ENCODE measurements around the gene DNAH17. TPM values are rescaled to one million over a fixed set of nuclear protein-coding genes. Genes with fewer than 3 reads are reported as not detected.
A peak's percentile ranks its signal among the peaks of the same experiment; 100 is the strongest.

DNAH17 gene
- total and polyA plus RNA-seq, 4 experiments from 2014 or later = 0.49 to 1.0 (median 0.78) TPM; not detected in 1

- Mint-ChIP-seq H3K4me3 (peak overlapping the region; percentile 59 to 91 (median 73)), H3K9me3 (no peaks in the 10 kb centered on the region), H3K27ac (peak overlapping the region; percentile 85 to 96 (median 94)), H3K36me3 (peaks cover 5 to 26% of the 10 kb centered on the region in 2 donors), H3K4me1 (peaks cover 65 to 95% (median 83%) of the 10 kb centered on the region in 4 donors), H3K27me3 (no peaks in the 10 kb centered on the region)
- Histone ChIP-seq H3K4me3 (ENCODE audit: low read length in 2 of 2) (peak overlapping the region; percentile 17 to 24), H3K9me3 (ENCODE audit: control insufficient read depth in 1 of 2, low read length in 2 of 2) (no peaks in the 10 kb centered on the region), H3K4me1 (ENCODE audit: insufficient read depth, low read length) (peaks cover 97% of the 10 kb centered on the region), H3K27me3 (ENCODE audit: insufficient read depth, low read length) (no peaks in the 10 kb centered on the region), H3K27ac (ENCODE audit: low read depth, low read length) (peak overlapping the region; percentile 40), H3K36me3 (ENCODE audit: insufficient read depth, low read length) (no peaks in the 10 kb centered on the region)
- intact Hi-C loops (cut with micrococcal nuclease) = loop anchor here (5.0 kb wide), 1 partner anchor 38 kb away; no protein-coding TSS in a partner anchor
- CTCF ChIA-PET (ENCODE audit: partially characterized antibody) = interaction anchor here (1.2 to 2.0 kb wide), 3 partner anchors 38 to 95 kb away, joined by 3 to 8 read pairs (median 3); no protein-coding TSS in a partner anchor
- peak in 1 of 5 donors; percentile 49 for DNase-seq
- POLR2A ChIA-PET (ENCODE audit: partially characterized antibody) = interaction anchor here (1.3 to 3.0 kb wide), 3 partner anchors 12 to 25 kb away, joined by 5 to 28 read pairs (median 6); partner anchors contain the start of gene SOCS3
Observed at GRCh38 chr17:78383725-78384471, 193.3 kb downstream of the DNAH17 start.

DNA sequence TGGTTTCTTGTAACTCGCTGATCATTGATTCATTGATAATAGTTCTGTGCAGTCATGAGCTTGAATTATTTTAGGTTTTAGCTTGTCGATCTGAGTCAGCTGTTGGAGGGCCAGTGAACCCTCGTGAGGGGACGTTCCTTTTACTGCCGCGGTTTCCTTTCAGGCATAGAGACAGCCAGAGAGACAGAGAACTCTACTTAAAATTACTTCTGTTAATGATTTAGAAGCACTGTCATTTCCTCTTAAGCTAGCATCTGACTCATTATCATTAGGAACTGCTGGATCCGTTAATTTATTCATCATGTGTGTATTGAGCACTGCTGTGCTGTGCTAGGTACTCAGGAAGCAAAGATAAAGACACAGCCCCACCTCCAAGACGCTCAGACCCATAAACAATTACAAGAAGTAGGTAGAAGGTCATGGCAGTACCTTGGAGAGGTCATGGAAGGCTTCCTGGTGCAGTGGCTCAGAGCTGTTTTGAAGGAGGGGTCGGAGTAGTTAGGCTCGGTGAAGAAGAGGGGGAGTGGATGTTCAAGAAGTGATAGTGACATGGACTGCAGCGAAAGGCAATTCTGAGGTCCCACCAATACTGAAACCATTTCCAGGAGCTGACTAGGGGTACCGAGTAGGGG is 195.5 kb downstream of the DNAH17 start:
- Histone ChIP-seq H3K27ac (ENCODE audit: low read depth, low read length) (peak overlapping the region; percentile 60), H3K9me3 (ENCODE audit: control insufficient read depth in 1 of 2, low read length in 2 of 2) (no peaks in the 10 kb centered on the region), H3K36me3 (ENCODE audit: insufficient read depth, low read length) (no peaks in the 10 kb centered on the region), H3K4me3 (ENCODE audit: low read length in 2 of 2) (peak overlapping the region in 1 of 2 donors; percentile 31), H3K4me1 (ENCODE audit: insufficient read depth, low read length) (peaks cover 84% of the 10 kb centered on the region), H3K27me3 (ENCODE audit: insufficient read depth, low read length) (no peaks in the 10 kb centered on the region)
- peak overlapping the region; percentile 72 to 94 (median 82) for H3K4me3 Mint-ChIP-seq
- peaks cover 5 to 24% of the 10 kb centered on the region in 2 donors for H3K36me3 Mint-ChIP-seq
- peak overlapping the region; percentile 84 to 94 (median 92) for H3K27ac Mint-ChIP-seq
- DNase-seq = peak; percentile 67 to 87 (median 76)
- no peaks in the 10 kb centered on the region for H3K9me3 Mint-ChIP-seq
- ChIA-PET POLR2A (ENCODE audit: partially characterized antibody) (interaction anchor here (0.6 to 3.0 kb wide), 18 partner anchors 13 to 1457 kb away, joined by 3 to 28 read pairs (median 3); partner anchors contain the start of genes CBX4, SOCS3, TMC8 and TNRC6C), CTCF (ENCODE audit: partially characterized antibody) (interaction anchor here (0.8 to 2.6 kb wide), 10 partner anchors 9 to 132 kb away, joined by 3 to 6 read pairs (median 4); partner anchors contain the start of gene SOCS3)
- peaks cover 54 to 82% (median 67%) of the 10 kb centered on the region in 4 donors for H3K4me1 Mint-ChIP-seq
- intact Hi-C loops (cut with micrococcal nuclease) = loop anchor here (5.0 kb wide), 1 partner anchor 41 kb away; no protein-coding TSS in a partner anchor
- no peaks in the 10 kb centered on the region for H3K27me3 Mint-ChIP-seq

GRCh38 chr17:78380370-78380769 is 196.8 kb downstream of the DNAH17 start:
- peaks cover 42 to 68% (median 54%) of the 10 kb centered on the region in 4 donors for H3K4me1 Mint-ChIP-seq
- H3K27ac ChIP-seq (ENCODE audit: low read depth, low read length) = peak overlapping the region; percentile 60

DNA sequence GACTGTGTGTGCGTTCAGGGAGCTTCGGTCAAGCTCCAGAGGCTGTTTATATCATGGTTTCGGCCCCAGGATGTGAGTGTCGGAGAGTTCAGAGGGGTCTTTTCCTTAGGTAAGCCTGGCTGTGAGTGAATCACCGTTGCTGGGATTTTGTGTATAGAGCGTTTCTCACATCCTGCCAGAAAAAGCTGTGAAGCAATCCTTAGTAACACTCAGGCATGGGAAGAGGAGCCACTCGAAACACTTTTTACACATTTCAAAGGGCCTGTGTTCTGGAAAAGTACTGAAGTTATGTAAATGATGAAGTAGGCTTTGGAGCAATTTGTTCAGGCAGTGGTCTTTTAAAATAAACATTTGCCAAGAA is 198.1 kb downstream of the DNAH17 start:
- peaks cover 37 to 55% (median 44%) of the 10 kb centered on the region in 4 donors for H3K4me1 Mint-ChIP-seq
- H3K4me3 Mint-ChIP-seq = peak overlapping the region; percentile 72 to 96 (median 94)
- H3K27ac ChIP-seq (ENCODE audit: low read depth, low read length) = peak overlapping the region; percentile 77
- H3K27me3 Mint-ChIP-seq = peaks cover 0 to 2% of the 10 kb centered on the region in 2 donors
- H3K36me3 Mint-ChIP-seq = peaks cover 5 to 20% of the 10 kb centered on the region in 2 donors
- H3K36me3 ChIP-seq (ENCODE audit: insufficient read depth, low read length) = no peaks in the 10 kb centered on the region
- no peak for DNase-seq
- peaks cover 57% of the 10 kb centered on the region for H3K4me1 ChIP-seq (ENCODE audit: insufficient read depth, low read length)
- H3K9me3 ChIP-seq (ENCODE audit: control insufficient read depth in 1 of 2, low read length in 2 of 2) = no peaks in the 10 kb centered on the region
- ChIA-PET CTCF (ENCODE audit: partially characterized antibody) (interaction anchor here (1.1 to 1.6 kb wide), 2 partner anchors 91 to 129 kb away, joined by 3 to 6 read pairs; no protein-coding TSS in a partner anchor), POLR2A (ENCODE audit: partially characterized antibody) (interaction anchor here (0.5 to 2.2 kb wide), 7 partner anchors 12 to 65 kb away, joined by 3 to 18 read pairs (median 4); partner anchors contain the start of gene SOCS3)
- intact Hi-C loops (cut with micrococcal nuclease) = loop anchor here (2.0 kb wide), 1 partner anchor 18 kb away; the partner anchor contains the start of gene SOCS3
- H3K4me3 ChIP-seq (ENCODE audit: low read length in 2 of 2) = peak overlapping the region; percentile 63 to 69
- no peaks in the 10 kb centered on the region for H3K9me3 Mint-ChIP-seq
- peak overlapping the region; percentile 84 to 96 (median 93) for H3K27ac Mint-ChIP-seq
- no peaks in the 10 kb centered on the region for H3K27me3 ChIP-seq (ENCODE audit: insufficient read depth, low read length)

More at GRCh38 chr17:78380370-78380769, 196.8 kb downstream of the DNAH17 start:
- H3K4me1 ChIP-seq (ENCODE audit: insufficient read depth, low read length) = peaks cover 70% of the 10 kb centered on the region
- Mint-ChIP-seq H3K36me3 (peaks cover 5 to 22% of the 10 kb centered on the region in 2 donors), H3K27me3 (peaks cover 0 to 2% of the 10 kb centered on the region in 2 donors), H3K4me3 (peak overlapping the region; percentile 72 to 94 (median 84)), H3K27ac (peak overlapping the region; percentile 84 to 94 (median 92)), H3K9me3 (no peaks in the 10 kb centered on the region)
- POLR2A ChIA-PET (ENCODE audit: partially characterized antibody) = no interaction called here
- DNase-seq = no peak
- no peaks in the 10 kb centered on the region for H3K9me3 ChIP-seq (ENCODE audit: control insufficient read depth in 1 of 2, low read length in 2 of 2)
- no peaks in the 10 kb centered on the region for H3K27me3 ChIP-seq (ENCODE audit: insufficient read depth, low read length)
- intact Hi-C loops (cut with micrococcal nuclease) = loop anchor here (5.0 kb wide), 1 partner anchor 42 kb away; no protein-coding TSS in a partner anchor
- H3K4me3 ChIP-seq (ENCODE audit: low read length in 2 of 2) = no peak overlapping the region
- CTCF ChIA-PET (ENCODE audit: partially characterized antibody) = interaction anchor here (1.0 kb wide), 1 partner anchor 129 kb away, joined by 3 read pairs; no protein-coding TSS in a partner anchor
- no peaks in the 10 kb centered on the region for H3K36me3 ChIP-seq (ENCODE audit: insufficient read depth, low read length)

GRCh38 chr17:78378225-78379130 is 198.7 kb downstream of the DNAH17 start, which contains the start of gene PGS1:
TSS of gene PGS1 (plus strand) at chr17:78378649. CDS start at chr17:78378666, 17 bp downstream.
- peaks cover 30 to 49% (median 38%) of the 10 kb centered on the region in 4 donors for H3K4me1 Mint-ChIP-seq
- peaks cover 51% of the 10 kb centered on the region for H3K4me1 ChIP-seq (ENCODE audit: insufficient read depth, low read length)
- peak within 1 kb of the TSS; percentile 77 for H3K27ac ChIP-seq (ENCODE audit: low read depth, low read length)
- no peaks in the 10 kb centered on the region for H3K27me3 ChIP-seq (ENCODE audit: insufficient read depth, low read length)
- H3K4me3 Mint-ChIP-seq = peak within 1 kb of the TSS; percentile 74 to 96 (median 94)
- no peaks in the 10 kb centered on the region for H3K9me3 Mint-ChIP-seq
- H3K27ac Mint-ChIP-seq = peak within 1 kb of the TSS; percentile 84 to 96 (median 93)
- peak within 1 kb of the TSS; percentile 63 to 69 for H3K4me3 ChIP-seq (ENCODE audit: low read length in 2 of 2)
- CTCF ChIA-PET (ENCODE audit: partially characterized antibody) = interaction anchor here (0.9 to 1.6 kb wide), 4 partner anchors 16 to 128 kb away, joined by 3 to 6 read pairs (median 3); no protein-coding TSS in a partner anchor
- peaks cover 5 to 20% of the 10 kb centered on the region in 2 donors for H3K36me3 Mint-ChIP-seq
- POLR2A ChIA-PET (ENCODE audit: partially characterized antibody) = interaction anchor here (0.5 to 2.2 kb wide), 7 partner anchors 13 to 119 kb away, joined by 3 to 18 read pairs (median 4); partner anchors contain the start of gene SOCS3
- intact Hi-C loops (cut with micrococcal nuclease) = loop anchor here (2.0 kb wide), 1 partner anchor 18 kb away; the partner anchor contains the start of gene SOCS3
- H3K36me3 ChIP-seq (ENCODE audit: insufficient read depth, low read length) = no peaks in the 10 kb centered on the region
- peaks cover 0 to 2% of the 10 kb centered on the region in 2 donors for H3K27me3 Mint-ChIP-seq
- DNase-seq = peak; percentile 79 to 88 (median 84)
- no peaks in the 10 kb centered on the region for H3K9me3 ChIP-seq (ENCODE audit: control insufficient read depth in 1 of 2, low read length in 2 of 2)

- Mint-ChIP-seq H3K27me3 (peaks cover 0 to 2% of the 10 kb centered on the region in 2 donors), H3K9me3 (no peaks in the 10 kb centered on the region), H3K4me3 (peak overlapping the region; percentile 72 to 95 (median 82)), H3K27ac (peak overlapping the region; percentile 52 to 90 (median 81)), H3K4me1 (peaks cover 26 to 43% (median 32%) of the 10 kb centered on the region in 4 donors), H3K36me3 (peaks cover 5 to 20% of the 10 kb centered on the region in 2 donors)
- H3K4me1 ChIP-seq (ENCODE audit: insufficient read depth, low read length) = peaks cover 45% of the 10 kb centered on the region
- H3K4me3 ChIP-seq (ENCODE audit: low read length in 2 of 2) = peak overlapping the region; percentile 63 to 69
- no peaks in the 10 kb centered on the region for H3K27me3 ChIP-seq (ENCODE audit: insufficient read depth, low read length)
- DNase-seq = no peak
- no peaks in the 10 kb centered on the region for H3K36me3 ChIP-seq (ENCODE audit: insufficient read depth, low read length)
- H3K9me3 ChIP-seq (ENCODE audit: control insufficient read depth in 1 of 2, low read length in 2 of 2) = no peaks in the 10 kb centered on the region
- intact Hi-C loops (cut with micrococcal nuclease) = loop anchor here (2.0 kb wide), 1 partner anchor 17 kb away; the partner anchor contains the start of gene SOCS3
- H3K27ac ChIP-seq (ENCODE audit: low read depth, low read length) = peak overlapping the region; percentile 77
- ChIA-PET POLR2A (ENCODE audit: partially characterized antibody) (interaction anchor here (0.6 to 2.2 kb wide), 5 partner anchors 14 to 118 kb away, joined by 3 to 18 read pairs (median 8); partner anchors contain the start of gene SOCS3), CTCF (ENCODE audit: partially characterized antibody) (interaction anchor here (0.7 to 1.2 kb wide), 3 partner anchors 15 to 32 kb away, joined by 3 read pairs; no protein-coding TSS in a partner anchor)
Observed at GRCh38 chr17:78377858-78378224, 199.4 kb downstream of the DNAH17 start.
